HepG2 (cell line): Measurements from ENCODE around the gene PIK3R4.

Source experiments
- CHCHD3 ChIP-seq: sonication (generic); formaldehyde crosslinking; IDR thresholded peaks from 2 replicates; pipeline ENCODE4 v1.8.0; 2022; ENCODE audit warnings: mild to moderate bottlenecking, missing genetic modification reagents, moderate library complexity
- NFIC ChIP-seq: IDR thresholded peaks from 2 replicates; pipeline ENCODE4 v1.6.1; 2012; ENCODE audit warnings: mild to moderate bottlenecking, low read length, inconsistent platforms
- PHF21A ChIP-seq: sonication (generic); formaldehyde crosslinking; IDR thresholded peaks from 2 replicates; pipeline ENCODE4 v1.5.0; 2020; ENCODE audit warnings: mild to moderate bottlenecking, missing genetic modification reagents
- ZBTB34 ChIP-seq: sonication (generic); formaldehyde crosslinking; IDR thresholded peaks from 2 replicates; pipeline ENCODE4 v1.8.0; 2022; ENCODE audit warnings: mild to moderate bottlenecking, missing genetic modification reagents

DNA sequence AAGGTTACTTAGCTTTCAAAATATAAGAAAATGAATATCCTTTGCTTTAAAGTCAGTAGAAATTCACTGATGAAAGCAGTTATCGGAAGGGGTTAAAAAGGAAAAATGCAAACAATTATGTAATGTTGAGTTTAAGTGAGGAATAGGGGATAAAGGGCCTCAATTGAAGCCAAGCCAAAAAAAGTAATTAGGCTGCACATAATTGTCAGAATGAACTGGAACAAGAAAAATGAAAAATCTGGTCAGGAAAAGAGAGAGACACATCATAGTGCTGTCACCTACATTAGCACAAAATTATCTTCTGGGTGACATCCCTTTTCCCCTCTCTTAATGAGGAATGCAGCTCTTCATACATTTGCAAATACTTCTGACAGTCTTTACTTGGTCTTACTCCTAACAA, 48.8 kb upstream of the PIK3R4 start:
- no peak for TF ChIP-seq ZBTB34 (CRISPR knock-in tag)
- TF ChIP-seq CHCHD3 (CRISPR knock-in tag) = no peak
- no peak for TF ChIP-seq NFIC
- TF ChIP-seq PHF21A (CRISPR knock-in tag) = no peak
